ENCODE measurements around the gene DIS3L2.
"Not testable (repeated sequence)": the region's sequence is repeated elsewhere in the genome, so short reads cannot be mapped to it uniquely, and the experiment has no call there.

Gene DIS3L2

GRCh38 chr2:232097758-232098157 is 136.2 kb downstream of the DIS3L2 start:
- Histone ChIP-seq H3K36me3 (ENCODE audit: control insufficient read depth, insufficient read depth, low read length) (no peaks in the 10 kb centered on the region), H3K4me1 (ENCODE audit: control insufficient read depth, insufficient read depth, low read length) (no peaks in the 10 kb centered on the region), H3K9me3 (ENCODE audit: control insufficient read depth, insufficient read depth, low read length) (no peaks in the 10 kb centered on the region)

GRCh38 chr2:232102380-232102779 is 140.9 kb downstream of the DIS3L2 start:
- Histone ChIP-seq H3K9me3 (ENCODE audit: control insufficient read depth, insufficient read depth, low read length) (no peaks in the 10 kb centered on the region), H3K36me3 (ENCODE audit: control insufficient read depth, insufficient read depth, low read length) (no peaks in the 10 kb centered on the region), H3K27me3 (ENCODE audit: control insufficient read depth, insufficient read depth, low read length) (no peaks in the 10 kb centered on the region), H3K4me1 (ENCODE audit: control insufficient read depth, insufficient read depth, low read length) (no peaks in the 10 kb centered on the region), H3K4me3 (ENCODE audit: low read depth, low read length) (no peak overlapping the region), H3K9ac (ENCODE audit: low read depth, low read length) (no peak overlapping the region), H3K27ac (ENCODE audit: low read depth, low read length) (no peak overlapping the region)

More at GRCh38 chr2:232097758-232098157, 136.2 kb downstream of the DIS3L2 start:
- Histone ChIP-seq H3K4me3 (ENCODE audit: low read depth, low read length) (no peak overlapping the region), H3K27me3 (ENCODE audit: control insufficient read depth, insufficient read depth, low read length) (no peaks in the 10 kb centered on the region), H3K9ac (ENCODE audit: low read depth, low read length) (no peak overlapping the region), H3K27ac (ENCODE audit: low read depth, low read length) (no peak overlapping the region)

GRCh38 chr2:232103140-232103737 is 141.7 kb downstream of the DIS3L2 start:
- no peaks in the 10 kb centered on the region for H3K27me3 ChIP-seq (ENCODE audit: control insufficient read depth, insufficient read depth, low read length)
- no peak overlapping the region for H3K27ac ChIP-seq (ENCODE audit: low read depth, low read length)
- no peaks in the 10 kb centered on the region for H3K9me3 ChIP-seq (ENCODE audit: control insufficient read depth, insufficient read depth, low read length)
- H3K4me1 ChIP-seq (ENCODE audit: control insufficient read depth, insufficient read depth, low read length), result no peaks in the 10 kb centered on the region; the same call in 1 of the 2 replicates
- no peak overlapping the region for H3K9ac ChIP-seq (ENCODE audit: low read depth, low read length)
- H3K4me3 ChIP-seq (ENCODE audit: low read depth, low read length), result no peak overlapping the region
- H3K36me3 ChIP-seq (ENCODE audit: control insufficient read depth, insufficient read depth, low read length), result no peaks in the 10 kb centered on the region

GRCh38 chr2:232104076-232104646 is 142.6 kb downstream of the DIS3L2 start:
- no peak overlapping the region for H3K9ac ChIP-seq (ENCODE audit: low read depth, low read length)
- H3K4me1 ChIP-seq (ENCODE audit: control insufficient read depth, insufficient read depth, low read length), result no peaks in the 10 kb centered on the region; the same call in 1 of the 2 replicates
- H3K9me3 ChIP-seq (ENCODE audit: control insufficient read depth, insufficient read depth, low read length), result no peaks in the 10 kb centered on the region
- H3K27me3 ChIP-seq (ENCODE audit: control insufficient read depth, insufficient read depth, low read length), result no peaks in the 10 kb centered on the region
- no peak overlapping the region for H3K27ac ChIP-seq (ENCODE audit: low read depth, low read length)
- H3K4me3 ChIP-seq (ENCODE audit: low read depth, low read length), result no peak overlapping the region
- no peaks in the 10 kb centered on the region for H3K36me3 ChIP-seq (ENCODE audit: control insufficient read depth, insufficient read depth, low read length)

- H3K27ac ChIP-seq (ENCODE audit: low read depth, low read length), result no peak overlapping the region
- H3K4me1 ChIP-seq (ENCODE audit: control insufficient read depth, insufficient read depth, low read length), result no peaks in the 10 kb centered on the region; the same call in 1 of the 2 replicates
- H3K9ac ChIP-seq (ENCODE audit: low read depth, low read length), result no peak overlapping the region
- H3K4me3 ChIP-seq (ENCODE audit: low read depth, low read length), result no peak overlapping the region
- no peaks in the 10 kb centered on the region for H3K36me3 ChIP-seq (ENCODE audit: control insufficient read depth, insufficient read depth, low read length)
- H3K9me3 ChIP-seq (ENCODE audit: control insufficient read depth, insufficient read depth, low read length), result no peaks in the 10 kb centered on the region
- no peaks in the 10 kb centered on the region for H3K27me3 ChIP-seq (ENCODE audit: control insufficient read depth, insufficient read depth, low read length)
Measured at GRCh38 chr2:232111551-232111950, 150.0 kb downstream of the DIS3L2 start.

GRCh38 chr2:232113821-232114220 is 152.3 kb downstream of the DIS3L2 start:
- H3K27me3 ChIP-seq (ENCODE audit: control insufficient read depth, insufficient read depth, low read length), result no peaks in the 10 kb centered on the region
- no peaks in the 10 kb centered on the region for H3K36me3 ChIP-seq (ENCODE audit: control insufficient read depth, insufficient read depth, low read length)
- H3K27ac ChIP-seq (ENCODE audit: low read depth, low read length), result no peak overlapping the region
- no peaks in the 10 kb centered on the region for H3K4me1 ChIP-seq (ENCODE audit: control insufficient read depth, insufficient read depth, low read length)
- no peak overlapping the region for H3K4me3 ChIP-seq (ENCODE audit: low read depth, low read length)
- no peaks in the 10 kb centered on the region for H3K9me3 ChIP-seq (ENCODE audit: control insufficient read depth, insufficient read depth, low read length)
- no peak overlapping the region for H3K9ac ChIP-seq (ENCODE audit: low read depth, low read length)

- not testable (repeated sequence) for H3K9me3 ChIP-seq (ENCODE audit: control insufficient read depth, insufficient read depth, low read length); H3K9ac ChIP-seq (ENCODE audit: low read depth, low read length); H3K4me3 ChIP-seq (ENCODE audit: low read depth, low read length); H3K36me3 ChIP-seq (ENCODE audit: control insufficient read depth, insufficient read depth, low read length); H3K27me3 ChIP-seq (ENCODE audit: control insufficient read depth, insufficient read depth, low read length); H3K27ac ChIP-seq (ENCODE audit: low read depth, low read length); H3K4me1 ChIP-seq (ENCODE audit: control insufficient read depth, insufficient read depth, low read length)
Measured at GRCh38 chr2:232115728-232116361, 154.3 kb downstream of the DIS3L2 start.

- no peaks in the 10 kb centered on the region for H3K9me3 ChIP-seq (ENCODE audit: control insufficient read depth, insufficient read depth, low read length)
- H3K27me3 ChIP-seq (ENCODE audit: control insufficient read depth, insufficient read depth, low read length), result no peaks in the 10 kb centered on the region
- H3K36me3 ChIP-seq (ENCODE audit: control insufficient read depth, insufficient read depth, low read length), result no peaks in the 10 kb centered on the region
- no peaks in the 10 kb centered on the region for H3K4me1 ChIP-seq (ENCODE audit: control insufficient read depth, insufficient read depth, low read length)
- no peak overlapping the region for H3K27ac ChIP-seq (ENCODE audit: low read depth, low read length)
- no peak overlapping the region for H3K4me3 ChIP-seq (ENCODE audit: low read depth, low read length)
- H3K9ac ChIP-seq (ENCODE audit: low read depth, low read length), result no peak overlapping the region
Measured at GRCh38 chr2:232116852-232117251, 155.3 kb downstream of the DIS3L2 start.

GRCh38 chr2:232117413-232117812 is 155.9 kb downstream of the DIS3L2 start:
- Histone ChIP-seq H3K36me3 (ENCODE audit: control insufficient read depth, insufficient read depth, low read length) (no peaks in the 10 kb centered on the region), H3K4me1 (ENCODE audit: control insufficient read depth, insufficient read depth, low read length) (no peaks in the 10 kb centered on the region), H3K27me3 (ENCODE audit: control insufficient read depth, insufficient read depth, low read length) (no peaks in the 10 kb centered on the region), H3K4me3 (ENCODE audit: low read depth, low read length) (no peak overlapping the region), H3K9me3 (ENCODE audit: control insufficient read depth, insufficient read depth, low read length) (no peaks in the 10 kb centered on the region), H3K9ac (ENCODE audit: low read depth, low read length) (no peak overlapping the region), H3K27ac (ENCODE audit: low read depth, low read length) (no peak overlapping the region)

- H3K27me3 ChIP-seq (ENCODE audit: control insufficient read depth, insufficient read depth, low read length), result no peaks in the 10 kb centered on the region
- H3K4me1 ChIP-seq (ENCODE audit: control insufficient read depth, insufficient read depth, low read length), result no peaks in the 10 kb centered on the region
- H3K27ac ChIP-seq (ENCODE audit: low read depth, low read length), result no peak overlapping the region
- no peak overlapping the region for H3K4me3 ChIP-seq (ENCODE audit: low read depth, low read length)
- no peaks in the 10 kb centered on the region for H3K36me3 ChIP-seq (ENCODE audit: control insufficient read depth, insufficient read depth, low read length)
- H3K9ac ChIP-seq (ENCODE audit: low read depth, low read length), result no peak overlapping the region
- H3K9me3 ChIP-seq (ENCODE audit: control insufficient read depth, insufficient read depth, low read length), result no peaks in the 10 kb centered on the region
Measured at GRCh38 chr2:232120911-232121310, 159.4 kb downstream of the DIS3L2 start.

- Histone ChIP-seq H3K27me3 (ENCODE audit: control insufficient read depth, insufficient read depth, low read length) (no peaks in the 10 kb centered on the region), H3K36me3 (ENCODE audit: control insufficient read depth, insufficient read depth, low read length) (no peaks in the 10 kb centered on the region), H3K27ac (ENCODE audit: low read depth, low read length) (no peak overlapping the region), H3K4me1 (ENCODE audit: control insufficient read depth, insufficient read depth, low read length) (no peaks in the 10 kb centered on the region), H3K9me3 (ENCODE audit: control insufficient read depth, insufficient read depth, low read length) (no peaks in the 10 kb centered on the region), H3K4me3 (ENCODE audit: low read depth, low read length) (no peak overlapping the region), H3K9ac (ENCODE audit: low read depth, low read length) (no peak overlapping the region)
Measured at GRCh38 chr2:232124309-232124708, 162.8 kb downstream of the DIS3L2 start.

All from HUES48 (cell line).